ENCODE data around the gene TNFRSF12A.

DNA sequence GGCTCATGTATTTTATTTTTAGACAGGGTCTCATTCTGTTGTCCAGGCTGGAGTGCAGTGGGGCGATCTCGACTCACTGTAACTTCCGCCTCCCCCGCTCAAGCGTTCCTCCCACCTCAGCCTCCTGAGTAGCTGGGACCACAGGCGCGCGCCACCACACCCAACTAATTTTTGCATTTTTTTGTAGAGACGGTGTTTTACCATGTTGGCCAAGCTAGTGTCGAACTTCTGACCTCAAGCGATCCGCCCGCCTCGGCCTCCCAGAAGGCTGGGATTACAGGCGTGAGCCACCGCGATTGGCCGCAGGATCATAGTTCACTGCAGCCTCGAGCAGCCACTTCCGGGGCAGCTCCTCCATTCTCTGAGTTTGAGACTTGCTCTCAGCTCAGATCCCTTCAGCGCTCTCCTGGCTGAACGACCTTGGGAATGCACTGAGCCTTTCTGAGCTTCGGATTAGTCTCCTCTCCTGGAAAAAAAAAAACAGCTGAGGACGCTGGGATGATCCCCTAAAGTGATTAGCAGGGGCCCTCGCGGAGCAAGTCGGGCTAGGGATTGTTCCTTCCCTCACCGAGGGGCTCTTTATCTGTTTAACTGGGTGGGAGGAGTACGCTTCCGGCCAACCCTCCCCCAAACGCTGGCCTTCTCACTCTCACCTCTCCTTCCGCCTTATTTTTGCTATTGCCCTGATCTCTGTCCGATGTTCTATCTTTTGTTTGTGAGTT is 38.8 kb upstream of the TNFRSF12A start:
- TF ChIP-seq EZH2 (IDR thresholded peaks at IDR 0.05), result no peak
- no peak for TF ChIP-seq POLR2AphosphoS5 (IDR thresholded peaks at IDR 0.05; ENCODE audit: borderline replicate concordance, low read depth, low read length)
- TF ChIP-seq FOXP2 (optimal IDR thresholded peaks at IDR 0.05; ENCODE audit: control extremely low read depth, extremely low read length, insufficient read depth), result no peak

Data from SK-N-MC (cell line).